SU-DHL-6 (cell line): ENCODE data around the gene BCAR1.

Experiments
- CTCF ChIP-seq: fragments of 200-600 bp; sonication (generic); IDR thresholded peaks from one replicate; pipeline ENCODE4 v1.5.1; 2017; ENCODE audit warnings: antibody characterized with exemption, mild to moderate bottlenecking, low read length, moderate library complexity; ENCODE audit not compliant: insufficient read depth, poor library complexity, severe bottlenecking
- EZH2phosphoT487 ChIP-seq: fragments of 200-600 bp; sonication (generic), shearing (Covaris generic); conservative IDR thresholded peaks from 2 replicates; pipeline ENCODE4 v1.6.1; 2018; ENCODE audit warnings: mild to moderate bottlenecking, antibody characterized with exemption, low read length, moderate library complexity, mixed read lengths

GRCh38 chr16:75294773-75295459, 43.5 kb upstream of the BCAR1 start:
- no peak for TF ChIP-seq CTCF
- TF ChIP-seq EZH2phosphoT487 = no peak
